ENCODE measurements around the gene MATN1. TPM values are rescaled to one million over a fixed set of nuclear protein-coding genes. Genes with fewer than 3 reads are reported as not detected.

MATN1 gene
- polyA plus RNA-seq, 3 donors = 0.07 TPM; not detected in 2

DNA sequence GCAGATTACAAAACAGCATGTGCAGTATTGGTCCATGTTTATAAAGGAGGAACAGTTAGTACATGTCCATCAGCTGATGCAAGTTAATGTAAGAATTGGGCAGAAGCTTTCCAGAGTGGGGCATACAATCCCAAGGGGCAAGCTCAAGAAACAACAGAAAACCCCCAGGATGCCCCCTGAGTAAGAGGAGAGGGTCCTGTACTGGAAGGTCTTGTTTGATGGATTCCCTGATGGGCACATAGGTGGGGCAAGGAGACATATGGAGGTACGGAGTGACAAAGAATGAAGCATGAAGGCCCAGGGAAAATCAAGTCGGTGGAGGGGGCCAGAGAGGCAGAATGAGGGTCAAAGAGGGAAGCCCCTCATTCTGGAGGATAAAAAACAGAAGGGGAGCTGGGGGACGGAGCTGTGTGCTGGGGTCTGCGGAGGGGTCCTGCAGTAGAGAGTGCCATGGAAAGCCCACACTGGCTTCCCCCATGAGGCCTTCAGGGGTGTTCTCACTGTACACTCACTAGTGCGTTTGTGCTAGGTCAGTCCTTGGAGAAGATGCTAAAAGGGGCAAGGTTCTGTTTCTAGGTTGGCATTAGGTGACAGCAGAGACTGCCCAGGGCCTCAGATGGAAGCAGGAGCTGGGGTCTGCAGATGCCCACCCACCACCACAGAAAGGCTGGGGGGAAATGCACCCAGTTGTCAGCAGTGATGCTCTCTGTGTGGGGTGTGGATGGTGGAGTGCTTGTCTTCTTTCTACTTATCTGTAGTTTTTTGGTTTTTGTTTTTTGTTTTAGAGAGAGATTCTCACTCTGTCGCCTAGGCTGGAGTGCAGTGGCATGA is 12.5 kb upstream of the MATN1 start:
- no peak overlapping the region for H2AFZ ChIP-seq (ENCODE audit: insufficient read depth, low read depth, low read length, poor library complexity, severe bottlenecking)
- intact Hi-C loops (cut with micrococcal nuclease) = loop anchor here in 1 of 2 donors (5.0 kb wide), 1 partner anchor 41 kb away; no protein-coding TSS in a partner anchor
- Mint-ChIP-seq H3K36me3 (peaks cover 87% of the 10 kb centered on the region in 2 donors), H3K27ac (peak overlapping the region in 6 of 7 donors; percentile 12 to 83 (median 42)), H3K4me1 (peaks cover 39% of the 10 kb centered on the region), H3K9me3 (peaks cover 0 to 3% (median 0%) of the 10 kb centered on the region in 7 donors), H3K27me3 (ENCODE audit: low read depth in 3 of 3) (peaks cover 0 to 5% (median 1%) of the 10 kb centered on the region in 3 donors), H3K4me3 (no peak overlapping the region)
- no peak overlapping the region for H3K4me2 ChIP-seq (replicated peaks; ENCODE audit: extremely low read depth, low read length, poor library complexity, severe bottlenecking)
- H4K20me1 ChIP-seq (ENCODE audit: insufficient read depth, low read length) = peaks cover 100% of the 10 kb centered on the region
- TF ChIP-seq, protein P1, sequence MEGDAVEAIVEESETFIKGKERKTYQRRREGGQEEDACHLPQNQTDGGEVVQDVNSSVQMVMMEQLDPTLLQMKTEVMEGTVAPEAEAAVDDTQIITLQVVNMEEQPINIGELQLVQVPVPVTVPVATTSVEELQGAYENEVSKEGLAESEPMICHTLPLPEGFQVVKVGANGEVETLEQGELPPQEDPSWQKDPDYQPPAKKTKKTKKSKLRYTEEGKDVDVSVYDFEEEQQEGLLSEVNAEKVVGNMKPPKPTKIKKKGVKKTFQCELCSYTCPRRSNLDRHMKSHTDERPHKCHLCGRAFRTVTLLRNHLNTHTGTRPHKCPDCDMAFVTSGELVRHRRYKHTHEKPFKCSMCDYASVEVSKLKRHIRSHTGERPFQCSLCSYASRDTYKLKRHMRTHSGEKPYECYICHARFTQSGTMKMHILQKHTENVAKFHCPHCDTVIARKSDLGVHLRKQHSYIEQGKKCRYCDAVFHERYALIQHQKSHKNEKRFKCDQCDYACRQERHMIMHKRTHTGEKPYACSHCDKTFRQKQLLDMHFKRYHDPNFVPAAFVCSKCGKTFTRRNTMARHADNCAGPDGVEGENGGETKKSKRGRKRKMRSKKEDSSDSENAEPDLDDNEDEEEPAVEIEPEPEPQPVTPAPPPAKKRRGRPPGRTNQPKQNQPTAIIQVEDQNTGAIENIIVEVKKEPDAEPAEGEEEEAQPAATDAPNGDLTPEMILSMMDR (IDR thresholded peaks at IDR 0.05) = no peak
- WGBS (ENCODE audit: insufficient coverage) = 96% methylated on average over 4 of the region's 6 CpGs
- H3K36me3 ChIP-seq (replicated peaks in 1 of 2; ENCODE audit: control insufficient read depth in 1 of 2, insufficient read depth in 2 of 2, low read length in 2 of 2) = peaks cover 85 to 86% of the 10 kb centered on the region in 2 donors
- no peak overlapping the region for H3K9ac ChIP-seq (ENCODE audit: insufficient read depth, low read length, poor library complexity, severe bottlenecking)
- H3K4me1 ChIP-seq (ENCODE audit: control insufficient read depth in 1 of 2, insufficient read depth in 2 of 2, low read length in 2 of 2) = peaks cover 4 to 12% of the 10 kb centered on the region in 2 donors
- DNase-seq = no peak
- peak overlapping the region in 1 of 2 donors; percentile 18 for H3K27ac ChIP-seq (ENCODE audit: low read depth in 1 of 2, low read length in 2 of 2)
- no peak overlapping the region for H3K4me3 ChIP-seq (replicated peaks in 1 of 3; ENCODE audit: low read depth in 2 of 3, low read length in 3 of 3)
- no peaks in the 10 kb centered on the region for H3K27me3 ChIP-seq (ENCODE audit: control insufficient read depth in 2 of 2, insufficient read depth in 2 of 2, low read length in 2 of 2)
- peaks cover 58% of the 10 kb centered on the region for H3K79me2 ChIP-seq (ENCODE audit: insufficient read depth, low read length)
- no peaks in the 10 kb centered on the region for H3K9me3 ChIP-seq (replicated peaks in 1 of 2; ENCODE audit: control insufficient read depth in 1 of 2, insufficient read depth in 1 of 2, low read length in 2 of 2)

DNA sequence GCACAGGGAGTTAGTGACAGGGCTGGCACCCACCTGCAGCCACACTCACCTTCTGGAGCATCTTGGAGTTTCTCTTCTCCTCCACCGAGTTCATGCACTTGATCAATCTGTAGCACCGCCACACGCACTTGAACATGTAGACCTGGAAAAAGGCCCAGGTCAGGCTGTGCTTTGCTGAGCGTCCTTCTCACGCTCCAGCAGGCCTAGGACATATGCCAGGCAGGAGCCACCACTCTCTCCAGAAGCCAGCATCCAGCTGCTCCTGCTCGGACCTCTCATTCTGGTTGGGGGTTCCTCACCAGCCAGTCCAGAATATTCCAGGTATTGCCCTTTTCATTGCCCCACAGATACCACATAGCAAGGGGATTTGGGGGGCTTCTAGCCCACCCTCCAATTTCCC is 11.7 kb upstream of the MATN1 start:
- Histone ChIP-seq H3K9me3 (replicated peaks in 1 of 2; ENCODE audit: control insufficient read depth in 1 of 2, insufficient read depth in 1 of 2, low read length in 2 of 2) (no peaks in the 10 kb centered on the region), H3K27ac (ENCODE audit: low read depth in 1 of 2, low read length in 2 of 2) (no peak overlapping the region), H3K4me1 (ENCODE audit: control insufficient read depth in 1 of 2, insufficient read depth in 2 of 2, low read length in 2 of 2) (peaks cover 7 to 15% of the 10 kb centered on the region in 2 donors), H3K27me3 (ENCODE audit: control insufficient read depth in 2 of 2, insufficient read depth in 2 of 2, low read length in 2 of 2) (no peaks in the 10 kb centered on the region), H3K4me3 (replicated peaks in 1 of 3; ENCODE audit: low read depth in 2 of 3, low read length in 3 of 3) (no peak overlapping the region), H3K4me2 (replicated peaks; ENCODE audit: extremely low read depth, low read length, poor library complexity, severe bottlenecking) (no peak overlapping the region), H2AFZ (ENCODE audit: insufficient read depth, low read depth, low read length, poor library complexity, severe bottlenecking) (no peak overlapping the region), H3K9ac (ENCODE audit: insufficient read depth, low read length, poor library complexity, severe bottlenecking) (no peak overlapping the region), H4K20me1 (ENCODE audit: insufficient read depth, low read length) (peaks cover 100% of the 10 kb centered on the region), H3K79me2 (ENCODE audit: insufficient read depth, low read length) (peaks cover 51% of the 10 kb centered on the region), H3K36me3 (replicated peaks in 1 of 2; ENCODE audit: control insufficient read depth in 1 of 2, insufficient read depth in 2 of 2, low read length in 2 of 2) (peaks cover 79% of the 10 kb centered on the region in 2 donors)
- Mint-ChIP-seq H3K36me3 (peaks cover 79 to 83% of the 10 kb centered on the region in 2 donors), H3K4me1 (peaks cover 44% of the 10 kb centered on the region), H3K27ac (peak overlapping the region in 5 of 7 donors; percentile 20 to 81 (median 42)), H3K9me3 (peaks cover 0 to 3% (median 0%) of the 10 kb centered on the region in 7 donors), H3K4me3 (no peak overlapping the region), H3K27me3 (ENCODE audit: low read depth in 3 of 3) (peaks cover 0 to 5% (median 1%) of the 10 kb centered on the region in 3 donors)
- WGBS (ENCODE audit: insufficient coverage) = 100% methylated on average over 4 of the region's 6 CpGs
- TF ChIP-seq, protein P1 (IDR thresholded peaks at IDR 0.05) = no peak
- intact Hi-C loops (cut with micrococcal nuclease) = loop anchor here in 1 of 2 donors (5.0 kb wide), 1 partner anchor 42 kb away; no protein-coding TSS in a partner anchor
- no peak for DNase-seq

All from CD14-positive monocyte (primary cell).